NCI-H460 (cell line): Measurements from ENCODE around the gene RNF123. TPM values are rescaled to one million over a fixed set of nuclear protein-coding genes. Genes with fewer than 3 reads are reported as not detected.
"Not testable (repeated sequence)": the region's sequence is repeated elsewhere in the genome, so short reads cannot be mapped to it uniquely, and the experiment has no call there.

Experiments used
- DNase-seq: peaks from one replicate; pipeline ENCODE4 v3.0.0-alpha.2; 2016; ENCODE audit warnings: low read depth; ENCODE audit errors: extremely low read depth
- small RNA-seq, 2 experiments: library from RNA; depleted of rRNA; stranded (forward); fragments of <200 nt; gene quantifications; one replicate each; pipeline ENCODE3, GENCODE V24; 2014
- total RNA-seq: library from RNA; depleted of rRNA; stranded (reverse); fragments of >200 nt; shearing (Covaris generic); gene quantifications from 2 replicates; pipeline ENCODE4 v1.2.3, GENCODE V29; 2014; rRNA removed

RNF123 gene
- total RNA-seq, 1 experiment from 2014 or later = 18.2 TPM

DNA sequence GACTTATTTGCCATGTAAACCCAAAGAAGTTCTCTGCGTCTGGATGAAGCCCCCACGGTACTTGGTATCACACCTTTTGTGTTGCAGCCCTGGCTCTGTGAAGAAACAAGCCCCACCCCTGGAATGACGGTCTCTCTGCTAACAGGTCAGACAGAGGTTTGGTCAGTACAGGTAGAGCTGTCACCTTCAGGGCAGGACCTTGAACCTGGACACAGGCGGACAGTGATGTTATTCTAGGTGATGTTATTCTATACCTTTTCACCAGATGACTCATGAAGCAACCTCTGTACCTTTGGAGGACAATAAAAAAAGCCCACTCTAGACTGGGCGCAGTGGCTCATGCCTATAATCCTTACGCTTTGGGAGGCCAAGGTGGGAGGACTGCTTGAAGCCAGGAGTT lies 45.4 kb downstream of the RNF123 start:
- DNase-seq = no peak

DNA sequence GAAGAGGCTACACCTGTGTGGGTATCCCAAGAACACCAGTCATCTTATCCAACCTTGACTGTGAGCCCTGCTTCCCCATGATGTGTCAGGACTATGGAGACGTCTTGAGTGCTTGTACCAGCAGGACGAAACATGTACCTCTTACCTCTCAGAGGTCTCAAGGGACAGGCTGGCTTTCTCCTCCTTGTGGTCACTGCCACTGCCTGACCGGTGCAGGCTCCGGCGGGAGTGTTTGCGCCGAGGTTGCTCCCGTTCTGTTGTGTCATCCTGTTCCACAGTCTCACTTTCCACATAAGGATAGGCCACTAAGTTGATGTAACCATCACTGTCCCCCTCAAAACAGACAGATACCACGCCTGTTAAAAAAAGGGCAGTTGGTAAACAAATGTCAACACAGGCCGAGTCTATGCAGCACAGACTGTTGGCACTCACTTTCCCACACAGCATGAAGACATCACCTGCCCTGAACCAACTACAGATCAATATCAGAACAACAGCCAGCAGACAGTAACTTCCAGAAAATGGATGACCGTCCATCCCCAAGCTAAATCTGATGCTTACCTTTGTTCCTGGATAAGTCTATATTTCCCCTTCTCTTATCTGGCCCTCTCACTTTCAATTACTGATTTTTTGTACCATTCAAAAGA lies 48.8 kb downstream of the RNF123 start:
- no peak for DNase-seq

DNA sequence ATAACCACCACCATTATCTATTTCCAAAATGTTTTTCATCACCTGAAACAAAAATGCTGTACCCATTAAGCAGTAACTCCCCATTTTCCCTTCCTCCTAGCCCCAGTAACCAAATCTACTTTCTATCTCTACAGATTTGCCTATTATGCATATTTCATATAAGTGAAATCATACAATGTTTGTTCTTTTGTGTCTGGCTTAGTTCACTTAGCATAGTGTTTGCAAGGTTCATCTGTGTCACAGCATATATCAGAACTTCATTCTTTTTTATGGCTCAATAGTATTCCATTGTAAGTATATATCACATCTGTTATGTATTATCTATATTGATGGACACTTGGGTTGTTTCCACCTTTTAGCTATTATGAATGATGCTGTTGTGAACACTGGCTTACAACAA lies 51.1 kb downstream of the RNF123 start:
- DNase-seq = no peak

DNA sequence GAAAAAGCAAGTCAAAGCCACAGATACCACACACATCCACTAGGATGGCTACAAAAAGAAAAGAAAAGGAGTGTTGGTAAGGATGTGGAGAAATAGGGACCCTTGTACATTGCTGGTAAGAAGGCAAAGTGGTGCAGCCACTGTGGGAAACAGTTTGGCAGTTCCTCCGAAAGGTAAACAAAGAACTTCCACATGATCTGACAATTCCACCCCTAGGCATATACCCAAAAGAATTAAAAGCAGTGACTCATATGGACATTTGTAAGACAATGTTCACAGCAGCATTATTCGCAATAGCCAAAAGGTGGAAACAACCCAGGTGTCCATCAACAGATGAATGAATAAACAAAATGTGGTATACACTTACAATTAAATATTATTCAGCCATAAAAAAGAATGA lies 56.6 kb downstream of the RNF123 start:
- no peak for DNase-seq

DNA sequence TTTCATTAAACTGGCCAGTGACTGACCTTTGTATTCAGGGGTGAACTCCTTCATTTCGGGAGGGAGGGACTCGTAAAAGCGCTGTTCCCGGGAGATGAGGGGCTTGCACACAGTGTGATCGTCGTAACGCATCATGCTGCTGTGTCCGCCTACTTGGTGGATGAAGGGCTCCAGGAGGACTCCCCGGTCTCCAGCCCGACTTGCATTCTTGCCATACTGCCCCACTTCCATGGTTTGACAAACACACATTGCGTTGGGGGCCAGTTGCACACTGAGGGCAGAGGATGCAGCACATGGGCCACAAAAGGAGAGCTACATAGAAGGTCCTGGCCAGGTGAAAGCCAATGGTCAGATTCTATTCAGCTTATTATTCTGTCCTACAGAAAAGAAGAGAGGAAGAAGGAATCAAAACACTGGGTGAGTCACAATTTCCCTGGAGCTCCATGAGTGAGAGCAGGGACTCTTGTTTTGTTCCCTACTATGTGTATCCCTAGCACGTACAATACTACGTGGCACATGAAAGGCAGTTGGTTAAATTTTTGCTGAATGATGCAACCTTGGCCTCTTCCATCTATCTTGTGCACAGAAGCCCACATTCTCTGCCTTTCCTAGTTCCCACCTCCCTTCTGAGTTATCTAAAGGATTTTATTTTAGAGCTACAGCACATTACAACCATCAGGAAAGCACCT lies 58.6 kb downstream of the RNF123 start:
- no peak for DNase-seq

DNA sequence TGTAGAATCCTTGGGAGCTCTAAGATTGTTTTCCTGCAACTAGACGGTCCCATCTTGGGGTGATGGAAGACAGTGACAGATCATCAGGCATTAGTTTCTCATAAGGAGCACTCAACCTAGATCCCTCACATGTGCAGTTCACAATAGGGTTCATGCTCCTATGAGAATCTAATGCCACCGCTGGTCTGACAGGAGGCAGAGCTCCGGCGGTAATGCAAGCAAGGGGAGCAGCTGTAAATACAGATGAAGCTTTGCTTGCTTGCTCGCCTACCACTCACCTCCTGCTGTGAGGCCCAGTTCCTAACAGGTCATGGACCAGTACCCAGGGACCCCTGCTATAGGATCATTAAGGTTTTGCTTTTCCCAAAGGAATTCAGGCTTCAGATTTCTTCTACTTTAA lies 59.5 kb downstream of the RNF123 start:
- not testable (repeated sequence) for DNase-seq

DNA sequence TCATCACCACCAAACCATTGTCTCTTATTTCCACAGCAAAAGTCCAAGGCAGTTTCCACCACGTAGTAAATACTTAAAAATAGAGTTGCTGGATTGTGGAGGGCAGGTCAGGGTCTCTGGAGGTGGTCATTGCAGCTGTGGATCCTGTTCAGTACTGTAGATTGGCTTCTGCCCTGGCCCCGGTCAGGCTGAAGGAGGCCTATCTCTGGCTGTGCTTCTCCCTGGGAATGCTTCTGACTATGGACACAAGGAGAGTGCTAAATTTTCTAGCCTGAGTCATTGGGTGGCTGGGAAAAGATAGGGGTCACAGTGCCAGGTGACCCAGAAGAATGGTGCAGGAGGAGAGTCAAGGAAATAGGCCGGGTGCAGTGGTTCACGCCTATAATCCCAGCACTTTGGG lies 60.7 kb downstream of the RNF123 start:
- no peak for DNase-seq

DNA sequence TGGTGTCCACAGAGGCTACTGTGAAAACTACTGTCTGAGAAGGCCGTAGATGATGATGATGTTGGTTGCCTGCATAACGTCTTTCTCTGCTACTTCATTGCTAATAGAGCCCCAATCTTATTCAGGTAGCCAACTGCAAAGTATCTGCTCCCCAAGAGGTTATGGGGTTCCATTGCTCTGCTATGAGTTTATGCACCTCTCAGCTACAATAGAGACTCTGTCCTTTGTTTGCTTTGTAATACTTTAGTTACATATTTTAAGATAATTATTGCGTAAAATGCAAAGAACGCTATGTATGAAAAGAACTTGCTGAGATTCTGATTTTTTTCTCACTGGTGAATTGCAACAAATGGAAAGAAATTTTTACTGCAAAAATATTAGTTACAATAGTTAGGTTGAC lies 62.1 kb downstream of the RNF123 start:
- no peak for DNase-seq

DNA sequence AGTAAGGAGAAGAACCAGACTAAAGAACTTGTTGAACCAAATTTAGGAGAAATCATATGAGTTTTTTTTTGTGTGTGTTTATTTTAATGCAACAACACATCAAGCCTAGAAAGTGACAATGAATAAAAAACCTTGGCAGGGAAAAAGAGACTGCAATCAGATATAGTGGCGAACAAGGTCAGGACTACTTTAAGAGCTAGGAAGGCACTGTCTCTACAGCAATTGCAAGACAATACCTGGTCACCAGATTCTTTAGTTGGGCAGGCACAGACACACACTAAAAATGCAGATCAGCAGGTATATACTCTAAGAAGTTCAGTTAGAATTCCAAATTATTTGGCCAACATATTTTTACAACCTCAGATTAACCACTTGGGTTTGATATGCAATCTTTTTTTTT lies 65.2 kb downstream of the RNF123 start:
- DNase-seq = no peak

DNA sequence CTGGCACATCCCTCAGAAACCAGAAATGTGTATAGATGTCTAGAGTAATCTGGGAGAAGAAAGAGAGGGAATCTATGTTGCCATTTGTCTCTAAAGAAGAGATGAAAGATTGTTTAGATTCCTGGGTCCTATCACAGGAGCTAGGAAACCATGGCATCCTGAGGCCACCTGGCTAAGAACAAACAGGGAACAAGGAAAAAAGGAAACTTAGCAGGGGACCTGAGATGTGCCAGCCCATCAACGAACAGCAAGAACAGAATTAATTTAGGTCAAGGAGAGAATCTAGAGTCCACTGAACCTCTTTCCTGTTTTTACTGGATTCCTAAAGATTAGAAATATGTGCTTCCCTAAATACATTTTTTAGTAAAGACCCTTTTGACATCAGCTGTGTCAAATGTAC lies 66.7 kb downstream of the RNF123 start:
- DNase-seq = no peak

DNA sequence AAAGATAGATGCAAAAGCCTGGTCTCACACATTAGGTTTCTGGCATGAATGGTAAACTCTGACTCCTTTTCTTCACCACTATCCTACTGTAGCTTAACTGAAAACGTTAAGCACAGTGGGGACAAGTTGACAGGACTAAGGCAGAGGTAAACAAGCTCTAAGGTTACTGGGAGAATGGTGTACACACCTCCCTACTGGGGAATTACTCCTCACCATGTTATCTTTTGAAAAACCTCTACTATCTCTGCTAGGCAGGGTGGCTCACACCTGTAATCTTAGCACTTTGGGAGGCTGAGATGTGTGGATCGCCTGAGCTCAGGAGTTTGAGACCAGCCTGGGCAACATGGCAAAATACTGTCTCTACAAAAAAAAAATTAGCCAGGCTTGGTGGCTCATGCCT lies 67.8 kb downstream of the RNF123 start:
- DNase-seq = no peak

DNA sequence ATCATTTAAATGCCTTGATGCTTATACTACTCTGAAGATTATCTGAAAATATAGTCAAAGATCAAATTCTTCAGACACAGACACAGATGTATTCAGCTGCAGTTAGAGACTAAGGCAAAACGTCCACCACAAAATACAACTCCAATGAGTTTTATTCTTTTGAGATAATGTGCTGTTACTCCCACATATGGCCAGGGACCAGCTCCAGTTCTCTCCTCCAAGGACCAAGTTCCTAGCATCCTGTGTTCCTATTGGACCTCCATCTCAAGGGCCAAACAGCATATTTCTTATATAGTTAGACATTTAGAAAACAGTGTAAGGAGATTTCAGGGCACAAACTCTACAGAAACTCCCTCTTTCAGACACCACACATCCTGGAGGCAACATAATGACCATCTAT lies 69.9 kb downstream of the RNF123 start:
- no peak for DNase-seq

DNA sequence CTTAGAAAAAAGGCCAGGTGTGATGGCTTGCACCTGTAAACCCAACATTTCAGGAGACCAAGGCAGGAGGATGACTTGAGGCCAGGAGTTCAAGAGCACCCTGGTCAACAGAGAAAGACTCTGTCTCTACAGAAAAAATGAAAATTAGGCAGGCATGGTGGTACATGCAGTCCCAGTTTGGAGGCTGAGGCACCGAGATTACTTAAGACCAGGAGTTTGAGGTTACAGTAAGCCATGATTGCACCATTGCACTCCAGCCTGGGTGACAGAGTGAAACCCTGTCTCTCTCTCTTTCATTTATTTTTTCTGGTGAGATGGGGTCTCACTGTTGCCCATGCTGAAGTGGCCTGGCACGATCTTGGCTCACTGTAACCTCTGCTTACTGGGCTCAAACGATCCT lies 72.3 kb downstream of the RNF123 start:
- no peak for DNase-seq

DNA sequence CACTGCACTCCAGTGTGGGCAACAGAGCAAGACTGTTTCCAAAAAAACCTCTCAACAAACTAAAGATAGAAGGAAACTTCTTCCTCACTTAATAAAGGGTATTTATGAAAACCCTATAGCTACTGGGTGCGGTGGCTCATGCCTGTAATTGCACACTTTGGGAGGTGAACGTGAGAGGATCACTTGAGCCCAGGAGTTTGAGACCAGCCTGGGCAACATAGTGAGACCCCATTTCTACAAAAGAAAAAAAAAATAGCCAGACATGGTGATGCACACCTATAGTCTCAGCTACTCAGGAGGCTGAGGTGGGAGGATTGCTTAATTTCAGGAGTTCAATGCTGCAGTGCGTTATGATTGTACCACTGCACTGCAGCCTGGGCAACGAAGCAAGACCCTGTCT lies 74.6 kb downstream of the RNF123 start:
- DNase-seq = no peak

DNA sequence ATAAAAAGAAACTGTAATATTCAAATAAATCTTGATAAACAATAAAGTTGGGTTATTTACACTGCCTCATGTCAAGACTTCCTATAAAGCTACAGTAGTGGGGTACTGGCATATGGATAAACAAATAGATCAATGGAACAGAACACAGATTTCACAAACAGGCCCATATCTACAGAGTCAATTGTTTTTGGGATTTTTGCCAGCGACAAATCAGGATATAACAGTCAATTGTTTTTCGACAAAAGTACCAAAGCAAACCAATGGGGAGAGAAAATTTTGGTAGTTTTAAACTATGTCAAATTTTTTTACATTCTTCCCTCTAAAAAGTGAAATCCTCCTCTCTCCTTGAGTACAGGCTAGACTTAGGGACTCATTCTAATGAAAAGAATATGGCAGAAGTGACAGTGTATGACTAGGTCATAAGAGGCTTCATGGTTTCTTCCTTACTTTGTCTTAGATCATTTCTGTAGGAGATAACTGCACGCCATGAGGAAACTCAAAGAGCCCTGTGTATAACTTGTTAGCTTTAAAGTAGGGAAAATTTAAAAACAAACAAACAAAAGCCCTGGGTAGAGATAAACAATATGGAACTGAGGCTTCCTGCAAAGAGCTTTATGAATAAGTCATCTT lies 80.0 kb downstream of the RNF123 start:
- no peak for DNase-seq

DNA sequence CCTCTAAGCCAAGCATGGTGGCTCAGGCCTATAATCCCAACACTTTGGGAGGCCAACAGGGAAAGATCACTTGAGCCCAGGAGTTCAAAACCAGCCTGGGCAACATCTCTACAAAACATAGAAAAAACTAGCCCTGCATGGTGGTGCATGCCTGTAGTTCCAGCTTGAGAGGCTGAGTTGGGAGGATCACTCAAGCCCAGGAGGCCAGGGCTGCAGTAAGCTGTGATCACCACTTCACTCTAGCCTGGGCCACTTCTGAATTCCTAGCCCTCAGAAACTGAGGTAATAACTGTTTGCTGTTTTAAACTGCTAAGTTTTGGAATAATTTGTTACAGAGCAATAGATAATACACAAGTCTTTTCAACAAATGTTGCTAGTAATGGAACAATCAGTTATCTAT lies 80.6 kb downstream of the RNF123 start:
- no peak for DNase-seq

Small RNAs within 50 kb of the gene (small RNA-seq; reads per million reads assigned to genes)
- gene AMIGO3 = 0 reads per million in 2 experiments
- 0 to 0.04 reads per million in 2 experiments for gene COX6CP14

Other genes starting within 250 kb of the RNF123 start
- gene DAG1, start 219.3 kb upstream of the RNF123 start, total RNA-seq = 46.5 and 46.6 TPM in 2 replicates
- 0.05 and 0.12 TPM in 2 replicates for gene BSN, start 135.1 kb upstream of the RNF123 start, total RNA-seq
- gene APEH, start 15.2 kb upstream of the RNF123 start, total RNA-seq = 72.8 and 89.8 TPM in 2 replicates
- 3.2 and 4.0 TPM in 2 replicates for gene MST1, start 83 bp upstream of the RNF123 start, total RNA-seq
- not detected in 2 replicates for gene AMIGO3, start 30.1 kb downstream of the RNF123 start, total RNA-seq
- gene GMPPB, start 34.4 kb downstream of the RNF123 start, total RNA-seq = 7.8 and 8.7 TPM in 2 replicates
- gene IP6K1, start 97.0 kb downstream of the RNF123 start, total RNA-seq = 13.3 and 13.4 TPM in 2 replicates
- not detected in 2 replicates for gene CDHR4, start 110.3 kb downstream of the RNF123 start, total RNA-seq
- gene INKA1, start 113.7 kb downstream of the RNF123 start, total RNA-seq = 0.10 and 0.26 TPM in 2 replicates
- 1.4 and 2.2 TPM in 2 replicates for gene UBA7, start 124.4 kb downstream of the RNF123 start, total RNA-seq
- 5.3 and 5.7 TPM in 2 replicates for gene TRAIP, start 167.0 kb downstream of the RNF123 start, total RNA-seq
- gene CAMKV, start 180.3 kb downstream of the RNF123 start, total RNA-seq = 0.26 TPM in 1 of 2 replicates, not detected in the other
- 0.69 and 0.82 TPM in 2 replicates for gene MST1R, start 214.3 kb downstream of the RNF123 start, total RNA-seq
- 8.9 and 10.8 TPM in 2 replicates for gene MON1A, start 240.3 kb downstream of the RNF123 start, total RNA-seq